Stimulated activated effector memory CD8-positive, alpha-beta T cell treated with anti-CD3 and anti-CD28 coated beads, Interleukin-12 subunit alpha, Interleukin-12 subunit beta, amount 100 ng/mL, for 72 hours (primary cell): ENCODE data around the gene ANKRD40CL.
"Not testable (repeated sequence)": the region's sequence is repeated elsewhere in the genome, so short reads cannot be mapped to it uniquely, and the experiment has no call there.

Experiments
- ATAC-seq: fragments of 150-1000 bp; cut with Tn5 transposase; 2 replicates; pipeline ENCODE4 v1.10.0; 2021
- DNase-seq, 2 donors: peaks; one replicate each; pipeline ENCODE4 v3.0.0; 2021 to 2022; ENCODE audit warnings: low spot score in 2 of 2
- H3K27ac Mint-ChIP-seq: one replicate; pipeline ENCODE4 v1.8.0; 2022; ENCODE audit warnings: mild to moderate bottlenecking, mixed read lengths
- H3K36me3 Mint-ChIP-seq: one replicate; pipeline ENCODE4 v1.8.0; 2022; ENCODE audit warnings: mild to moderate bottlenecking, mixed read lengths
- H3K4me1 Mint-ChIP-seq: one replicate; pipeline ENCODE4 v1.8.0; 2022; ENCODE audit warnings: mixed read lengths
- H3K4me3 Mint-ChIP-seq: one replicate; pipeline ENCODE4 v1.8.0; 2022; ENCODE audit warnings: mild to moderate bottlenecking, mixed read lengths
- H3K9me3 Mint-ChIP-seq: one replicate; pipeline ENCODE4 v1.8.0; 2022; ENCODE audit warnings: mixed read lengths

The ANKRD40CL gene

GRCh38 chr17:50767446-50767845 is at the start of gene ANKRD40CL:
Gene ANKRD40CL, minus strand, starts transcription at chr17:50767518. Its CDS starts 605 bp downstream, at chr17:50766913.
- peaks cover 4% of the 10 kb centered on the region for H3K36me3 Mint-ChIP-seq
- H3K27ac Mint-ChIP-seq = no peak within 1 kb of the TSS
- H3K4me1 Mint-ChIP-seq = peaks cover 41% of the 10 kb centered on the region
- no peak for ATAC-seq
- no peaks in the 10 kb centered on the region for H3K9me3 Mint-ChIP-seq
- no peak within 1 kb of the TSS for H3K4me3 Mint-ChIP-seq
- DNase-seq = no peak

- no peak overlapping the region for H3K27ac Mint-ChIP-seq
- ATAC-seq = no peak
- no peaks in the 10 kb centered on the region for H3K9me3 Mint-ChIP-seq
- no peak for DNase-seq
- peaks cover 10% of the 10 kb centered on the region for H3K4me1 Mint-ChIP-seq
- no peak overlapping the region for H3K4me3 Mint-ChIP-seq
- H3K36me3 Mint-ChIP-seq = no peaks in the 10 kb centered on the region
These were observed 49.0 kb upstream of the ANKRD40CL start for GRCh38 chr17:50816271-50816670.

GRCh38 chr17:50815400-50815799 is 48.1 kb upstream of the ANKRD40CL start:
- Mint-ChIP-seq H3K4me1 (peaks cover 10% of the 10 kb centered on the region), H3K36me3 (no peaks in the 10 kb centered on the region)

GRCh38 chr17:50813583-50813982 is 46.3 kb upstream of the ANKRD40CL start:
- H3K4me1 Mint-ChIP-seq = peaks cover under 1% of the 10 kb centered on the region
- ATAC-seq (no peak), DNase-seq (no peak)
- H3K9me3 Mint-ChIP-seq = no peaks in the 10 kb centered on the region
- H3K4me3 Mint-ChIP-seq = no peak overlapping the region
- no peak overlapping the region for H3K27ac Mint-ChIP-seq
- H3K36me3 Mint-ChIP-seq = no peaks in the 10 kb centered on the region

More at GRCh38 chr17:50815400-50815799, 48.1 kb upstream of the ANKRD40CL start:
- H3K9me3 Mint-ChIP-seq = no peaks in the 10 kb centered on the region
- no peak overlapping the region for H3K4me3 Mint-ChIP-seq
- no peak for ATAC-seq
- H3K27ac Mint-ChIP-seq = no peak overlapping the region
- no peak for DNase-seq

DNA sequence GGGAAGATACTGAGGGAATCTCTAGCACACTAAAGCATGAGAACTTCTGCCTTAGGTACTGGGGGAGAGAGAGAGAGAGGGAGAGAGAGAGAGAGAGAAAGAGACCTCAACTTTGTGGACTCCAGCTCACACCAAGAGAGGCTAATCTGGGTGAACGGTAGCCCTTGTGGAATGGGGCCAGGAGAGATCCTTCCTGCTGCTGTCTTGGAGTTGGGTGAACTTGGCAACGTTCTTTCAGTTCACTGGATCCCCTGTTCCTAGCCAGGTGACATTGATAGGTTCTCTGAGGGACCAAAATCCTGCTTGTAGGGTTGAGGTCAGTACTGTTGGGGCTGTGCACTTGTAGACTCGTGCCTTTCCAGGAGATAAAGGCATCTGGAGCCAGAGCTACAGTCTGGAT is 41.6 kb upstream of the ANKRD40CL start:
- Mint-ChIP-seq H3K9me3 (no peaks in the 10 kb centered on the region), H3K36me3 (no peaks in the 10 kb centered on the region), H3K4me3 (no peak overlapping the region), H3K4me1 (no peaks in the 10 kb centered on the region), H3K27ac (no peak overlapping the region)
- no peak for DNase-seq
- ATAC-seq = no peak

GRCh38 chr17:50808413-50808812 is 41.1 kb upstream of the ANKRD40CL start:
- Mint-ChIP-seq H3K4me3 (no peak overlapping the region), H3K4me1 (no peaks in the 10 kb centered on the region), H3K36me3 (no peaks in the 10 kb centered on the region), H3K9me3 (no peaks in the 10 kb centered on the region), H3K27ac (no peak overlapping the region)
- DNase-seq (no peak), ATAC-seq (no peak)

GRCh38 chr17:50807675-50808074 is 40.4 kb upstream of the ANKRD40CL start:
- Mint-ChIP-seq H3K4me3 (no peak overlapping the region), H3K36me3 (no peaks in the 10 kb centered on the region), H3K27ac (no peak overlapping the region), H3K4me1 (no peaks in the 10 kb centered on the region), H3K9me3 (no peaks in the 10 kb centered on the region)
- DNase-seq = no peak
- no peak for ATAC-seq

GRCh38 chr17:50807009-50807408 is 39.7 kb upstream of the ANKRD40CL start:
- Mint-ChIP-seq H3K4me1 (no peaks in the 10 kb centered on the region), H3K36me3 (no peaks in the 10 kb centered on the region), H3K4me3 (no peak overlapping the region), H3K9me3 (no peaks in the 10 kb centered on the region), H3K27ac (no peak overlapping the region)
- DNase-seq (no peak), ATAC-seq (no peak)

DNA sequence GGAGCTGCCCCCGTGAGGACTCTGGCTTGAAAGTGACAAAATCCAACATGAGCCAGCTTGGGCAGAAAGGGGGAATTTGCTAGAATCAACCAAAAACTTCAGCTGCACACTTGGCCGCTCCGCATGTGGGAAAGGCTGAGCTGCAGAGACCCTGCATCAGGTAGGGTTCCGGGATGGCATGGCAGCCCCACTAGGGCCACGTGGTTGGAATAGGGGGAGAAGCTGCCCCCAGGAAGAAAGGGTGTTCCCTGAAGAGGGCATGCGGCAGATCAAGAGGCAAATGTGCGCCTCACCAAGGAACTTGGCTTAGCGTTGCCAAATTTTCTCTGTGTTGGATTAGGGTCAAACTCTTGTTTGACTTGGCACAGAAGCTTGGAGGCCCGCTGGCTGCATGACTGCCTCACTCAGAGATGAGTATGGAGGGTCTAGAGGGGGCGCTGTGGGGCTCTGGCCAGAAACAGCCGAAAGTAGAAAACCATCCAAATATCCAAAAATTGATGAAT is 38.9 kb upstream of the ANKRD40CL start:
- H3K4me3 Mint-ChIP-seq = no peak overlapping the region

DNA sequence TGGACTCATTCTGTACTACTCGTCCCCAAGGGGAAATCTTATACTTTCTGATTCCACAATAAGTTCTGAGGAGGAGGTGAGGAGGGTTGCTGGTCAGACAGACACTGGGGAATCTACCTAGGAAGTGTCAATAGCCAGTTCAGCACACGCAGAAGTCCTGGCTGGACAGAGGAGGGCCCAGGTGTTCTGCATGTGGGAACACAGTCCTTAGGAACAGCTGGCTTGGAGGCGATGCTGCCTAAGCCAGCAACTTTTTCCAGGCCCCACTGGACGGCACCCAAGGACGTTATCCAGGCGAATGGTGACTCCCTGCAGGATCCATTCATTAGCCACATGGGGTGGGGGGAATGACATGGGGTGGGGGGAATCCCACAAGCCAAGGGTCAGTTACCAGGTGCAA is 38.2 kb upstream of the ANKRD40CL start:
- Mint-ChIP-seq H3K4me1 (peaks cover 5% of the 10 kb centered on the region), H3K9me3 (no peaks in the 10 kb centered on the region), H3K27ac (no peak overlapping the region), H3K36me3 (no peaks in the 10 kb centered on the region), H3K4me3 (no peak overlapping the region)
- ATAC-seq = no peak
- no peak for DNase-seq

More for the DNA sequence above, 38.9 kb upstream of the ANKRD40CL start:
- no peaks in the 10 kb centered on the region for H3K9me3 Mint-ChIP-seq
- H3K4me1 Mint-ChIP-seq = no peaks in the 10 kb centered on the region
- no peak for ATAC-seq
- no peak for DNase-seq
- no peaks in the 10 kb centered on the region for H3K36me3 Mint-ChIP-seq
- no peak overlapping the region for H3K27ac Mint-ChIP-seq

- H3K4me3 Mint-ChIP-seq, DNase-seq, H3K4me1 Mint-ChIP-seq, H3K36me3 Mint-ChIP-seq, H3K27ac Mint-ChIP-seq, ATAC-seq, H3K9me3 Mint-ChIP-seq: not testable (repeated sequence)
These were observed 37.6 kb upstream of the ANKRD40CL start for GRCh38 chr17:50804749-50805475.

DNA sequence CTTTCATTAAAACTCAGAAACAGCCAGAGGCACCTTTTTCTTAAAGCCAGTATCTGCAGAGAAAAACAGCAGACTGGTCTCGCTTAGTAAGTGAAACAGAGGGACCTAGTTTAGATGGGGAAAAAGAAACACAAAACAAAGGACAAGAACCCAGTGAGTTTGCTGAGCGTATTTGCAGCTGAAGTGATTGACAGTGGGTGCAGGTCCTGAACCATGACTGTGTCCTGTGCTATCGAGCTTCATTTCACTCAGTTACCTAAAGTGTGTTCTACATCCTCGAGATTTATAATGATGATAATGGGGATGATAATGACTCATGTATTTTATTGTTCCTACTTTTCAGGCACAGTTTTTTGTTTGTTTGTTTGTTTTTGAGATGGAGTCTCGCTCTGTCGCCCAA is 36.4 kb upstream of the ANKRD40CL start:
- H3K27ac Mint-ChIP-seq = no peak overlapping the region
- ATAC-seq = no peak
- H3K9me3 Mint-ChIP-seq = no peaks in the 10 kb centered on the region
- H3K36me3 Mint-ChIP-seq = no peaks in the 10 kb centered on the region
- H3K4me3 Mint-ChIP-seq = no peak overlapping the region
- peaks cover 5% of the 10 kb centered on the region for H3K4me1 Mint-ChIP-seq
- no peak for DNase-seq

- Mint-ChIP-seq H3K9me3 (no peaks in the 10 kb centered on the region), H3K4me1 (peaks cover 5% of the 10 kb centered on the region), H3K27ac (peak overlapping the region; percentile 64), H3K36me3 (no peaks in the 10 kb centered on the region), H3K4me3 (no peak overlapping the region)
- no peak for ATAC-seq
- DNase-seq = no peak
These were observed 35.6 kb upstream of the ANKRD40CL start for GRCh38 chr17:50802609-50803571.

DNA sequence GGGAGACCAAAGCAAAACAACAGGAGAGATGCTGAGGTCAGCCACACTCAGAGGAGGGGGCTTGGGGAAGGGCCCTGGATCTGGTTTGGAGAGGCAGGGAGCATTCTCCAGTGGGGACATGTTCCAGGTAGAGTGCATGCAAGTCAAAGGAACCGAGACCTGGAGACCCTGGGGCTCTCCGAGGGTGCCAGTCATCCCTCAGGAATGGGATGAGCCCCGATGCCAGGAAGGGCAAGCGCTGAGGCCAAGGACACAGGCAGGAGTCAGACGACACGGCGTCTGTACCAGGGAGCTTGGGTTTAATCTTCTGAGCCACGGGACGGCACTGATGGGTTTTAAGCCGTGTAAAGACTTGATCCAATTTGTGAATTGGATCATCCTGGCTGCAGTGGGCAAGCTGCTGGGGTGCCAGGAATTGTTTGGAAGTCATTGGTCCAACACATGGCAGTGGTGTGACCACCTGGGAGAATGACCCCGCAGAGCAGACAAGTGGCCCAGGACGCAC is 32.9 kb upstream of the ANKRD40CL start:
- H3K4me1 Mint-ChIP-seq = peaks cover 5% of the 10 kb centered on the region
- ATAC-seq (no peak), DNase-seq (no peak)
- H3K4me3 Mint-ChIP-seq = no peak overlapping the region
- no peak overlapping the region for H3K27ac Mint-ChIP-seq
- no peaks in the 10 kb centered on the region for H3K9me3 Mint-ChIP-seq
- no peaks in the 10 kb centered on the region for H3K36me3 Mint-ChIP-seq

DNA sequence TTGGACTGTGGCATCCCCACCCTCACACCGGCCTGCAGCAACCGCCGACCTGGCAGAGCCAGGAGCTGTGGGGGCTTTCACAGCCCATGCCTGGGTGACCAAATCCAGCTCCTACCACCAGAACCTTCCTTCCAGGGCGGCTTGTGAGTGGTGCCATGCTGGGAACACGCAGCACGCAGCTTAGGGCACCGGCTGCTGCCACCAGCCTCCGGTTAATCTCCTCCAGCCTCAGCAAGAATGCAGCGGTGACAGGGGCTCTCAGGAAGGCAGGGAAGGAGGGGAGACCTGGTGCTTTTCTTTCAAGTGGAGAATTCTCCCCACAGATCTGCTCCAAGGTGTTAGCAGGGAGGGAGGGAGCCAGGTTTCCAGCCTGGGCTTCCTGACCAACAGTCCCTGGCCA is 32.3 kb upstream of the ANKRD40CL start:
- ATAC-seq (no peak), DNase-seq (no peak)
- Mint-ChIP-seq H3K4me3 (no peak overlapping the region), H3K4me1 (peaks cover 5% of the 10 kb centered on the region), H3K9me3 (no peaks in the 10 kb centered on the region), H3K36me3 (no peaks in the 10 kb centered on the region), H3K27ac (no peak overlapping the region)
